NCI-H226 (cell line): ENCODE results near the gene PPP2R5C.
A peak's percentile ranks its signal among the peaks of the same experiment; 100 is the strongest.

ENCODE experiments used
- DNase-seq: peaks from one replicate; pipeline ENCODE4 v3.0.0-alpha.2; 2015

PPP2R5C gene

DNA sequence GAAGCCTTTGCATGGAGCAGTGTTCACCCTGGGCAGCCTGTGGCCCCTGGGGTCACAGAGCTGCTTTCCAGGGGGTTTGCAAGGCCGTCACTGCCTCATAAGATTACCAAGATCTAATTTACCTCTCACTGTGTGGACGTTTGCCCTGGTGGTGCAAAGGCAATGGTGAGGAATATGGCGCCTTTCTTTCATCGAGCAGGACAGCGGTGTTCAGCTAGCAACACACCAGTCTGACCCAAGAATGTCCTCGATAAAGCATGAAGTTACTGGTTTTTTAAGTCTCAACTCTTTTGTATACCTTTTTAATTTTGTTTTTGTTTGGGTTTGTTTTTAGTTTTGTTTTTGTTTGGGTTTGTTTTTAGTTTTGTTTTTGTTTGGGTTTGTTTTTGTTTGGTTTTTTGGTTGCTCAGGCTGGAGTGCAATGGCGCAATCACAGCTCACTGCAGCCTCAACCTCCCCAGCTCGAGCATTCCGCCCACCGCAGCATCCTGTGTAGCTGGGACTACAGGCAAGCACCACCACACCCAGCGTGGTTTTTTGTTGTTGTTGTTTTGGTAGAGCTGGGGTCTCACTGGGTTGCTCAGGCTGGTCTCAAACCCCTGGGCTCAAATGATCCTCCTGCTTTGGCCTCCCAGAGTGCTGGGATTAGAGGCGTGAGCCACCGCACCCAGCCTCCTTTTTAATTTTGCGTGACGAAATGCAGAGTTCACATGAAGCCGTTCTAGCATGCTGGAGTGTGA is 57.9 kb downstream of the PPP2R5C start:
- DNase-seq = no peak

DNA sequence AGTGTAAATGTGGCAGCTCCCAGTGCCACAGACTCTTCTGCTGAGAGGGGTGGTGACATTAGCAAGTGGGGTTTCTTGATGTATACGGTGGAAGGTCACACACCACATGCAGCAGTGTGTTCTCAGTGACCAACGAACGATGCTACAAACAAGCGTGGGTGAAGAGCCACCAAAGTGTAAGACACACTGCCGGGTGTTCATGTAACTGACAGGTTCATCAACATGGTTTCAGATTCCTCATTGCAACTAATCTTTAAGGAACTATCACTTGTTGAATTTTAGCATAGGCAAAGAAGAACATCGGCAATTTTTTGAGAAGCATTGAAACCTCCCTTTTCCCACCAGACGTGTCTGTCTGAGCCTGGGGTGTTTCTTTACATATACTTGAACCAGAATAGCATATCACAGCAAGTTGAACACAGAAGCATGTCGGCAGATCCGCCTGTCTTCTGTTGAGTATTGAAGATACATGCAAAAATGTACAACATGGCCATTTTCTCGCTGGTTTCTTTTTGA is 58.8 kb downstream of the PPP2R5C start:
- no peak for DNase-seq

DNA sequence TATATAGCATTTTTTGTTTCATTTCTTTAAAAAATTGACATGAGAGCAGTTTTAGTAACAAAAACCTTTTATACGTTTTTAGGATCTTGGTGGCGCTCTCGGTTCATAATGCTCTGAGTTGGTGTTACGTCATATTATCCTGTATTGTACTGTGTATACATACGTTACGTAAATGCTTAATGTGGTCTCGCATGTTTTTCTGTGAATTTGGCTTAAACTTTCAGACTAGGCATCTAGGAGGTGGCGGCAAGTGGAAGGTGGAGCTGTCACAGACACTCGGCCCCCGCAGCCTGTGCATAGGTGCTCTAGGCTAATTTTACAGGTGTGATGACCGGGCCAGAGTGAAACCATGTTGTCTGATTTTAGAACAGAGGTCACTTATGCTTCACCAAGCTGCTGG is 60.0 kb downstream of the PPP2R5C start:
- DNase-seq = no peak

DNA sequence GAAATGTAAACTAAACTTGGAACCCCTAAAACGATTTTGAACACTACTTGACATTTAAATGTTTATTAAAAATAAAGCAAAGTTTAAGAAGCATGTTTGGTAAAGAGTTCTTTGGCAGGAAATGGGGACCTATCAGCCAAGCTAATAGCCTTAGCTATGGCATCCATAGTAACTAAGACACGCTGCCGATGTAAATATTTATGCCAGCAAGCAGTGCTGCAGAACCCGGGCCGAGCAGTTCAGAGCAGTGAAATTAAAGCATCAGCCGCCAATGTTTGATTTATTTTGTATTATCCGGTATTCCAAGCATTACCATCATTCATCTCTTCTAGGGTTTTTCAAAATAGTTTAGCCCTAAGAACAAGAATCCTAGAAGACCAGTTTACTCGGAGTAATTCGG is 61.6 kb downstream of the PPP2R5C start:
- DNase-seq = no peak

DNA sequence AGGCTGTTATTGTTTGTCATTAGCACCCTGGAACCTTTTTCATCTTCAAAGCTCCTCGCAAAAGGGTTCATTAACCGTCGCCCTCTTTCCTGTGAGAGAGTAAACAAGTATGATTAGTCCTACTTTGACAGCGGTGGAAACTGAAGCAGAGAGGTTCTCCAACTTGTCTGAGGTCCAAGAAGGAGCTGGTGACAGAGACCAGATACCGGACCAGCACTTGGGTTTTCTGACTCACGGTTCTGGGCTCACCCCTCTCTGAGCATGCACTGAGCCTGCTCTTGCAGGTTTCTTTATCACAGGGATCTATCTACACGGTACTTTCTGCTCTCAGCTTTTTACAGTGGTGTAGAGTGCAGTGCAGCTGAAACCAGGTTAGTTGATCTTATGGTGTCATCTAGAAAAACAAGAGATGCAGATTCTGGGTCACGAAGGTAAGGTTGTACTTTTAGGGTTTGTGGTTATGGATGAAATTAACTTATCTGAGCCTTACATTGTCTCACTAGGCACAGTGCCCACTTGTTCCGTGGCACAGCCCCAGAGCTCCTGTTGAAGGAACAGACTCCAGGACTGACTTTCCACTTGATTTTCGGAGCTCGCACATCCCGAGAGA is 62.1 kb downstream of the PPP2R5C start:
- no peak for DNase-seq

DNA sequence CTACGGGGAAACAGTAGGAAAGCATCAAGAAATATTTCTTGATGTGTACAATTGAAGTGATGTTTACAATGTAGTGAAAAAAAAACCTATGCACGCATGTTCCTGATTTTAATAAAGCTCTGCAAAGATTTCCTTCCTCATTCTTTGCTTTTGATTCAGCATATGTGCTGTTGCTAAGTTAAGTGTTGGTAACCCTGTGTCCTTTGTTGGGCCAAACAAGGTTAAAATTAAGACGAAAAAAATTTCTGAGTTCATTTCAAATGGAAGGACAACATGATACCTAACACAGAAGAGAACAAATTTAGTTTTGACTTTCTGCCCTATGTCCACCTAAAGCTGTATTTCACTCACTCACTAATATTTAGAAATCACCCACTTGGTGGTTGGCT is 62.8 kb downstream of the PPP2R5C start:
- DNase-seq = no peak

DNA sequence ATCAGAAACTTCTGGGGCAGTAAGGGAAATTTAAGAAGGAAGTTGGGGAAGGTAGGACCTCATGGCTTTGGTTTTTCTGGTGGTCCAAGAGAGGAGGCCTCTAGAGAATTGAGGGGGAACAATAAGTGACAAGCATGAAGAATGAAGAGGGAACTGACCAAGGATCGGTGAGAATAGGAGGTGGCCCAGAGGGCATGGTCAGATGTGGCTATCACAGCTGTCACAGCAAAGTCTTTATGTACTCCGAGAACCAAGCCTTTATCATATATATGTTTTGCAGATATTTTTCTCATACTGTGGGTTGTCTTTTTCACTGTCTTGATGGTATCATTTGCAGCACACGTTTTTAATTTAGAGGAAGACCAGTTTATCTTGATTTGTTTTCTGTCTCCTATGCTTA is 64.3 kb downstream of the PPP2R5C start:
- DNase-seq = no peak

DNA sequence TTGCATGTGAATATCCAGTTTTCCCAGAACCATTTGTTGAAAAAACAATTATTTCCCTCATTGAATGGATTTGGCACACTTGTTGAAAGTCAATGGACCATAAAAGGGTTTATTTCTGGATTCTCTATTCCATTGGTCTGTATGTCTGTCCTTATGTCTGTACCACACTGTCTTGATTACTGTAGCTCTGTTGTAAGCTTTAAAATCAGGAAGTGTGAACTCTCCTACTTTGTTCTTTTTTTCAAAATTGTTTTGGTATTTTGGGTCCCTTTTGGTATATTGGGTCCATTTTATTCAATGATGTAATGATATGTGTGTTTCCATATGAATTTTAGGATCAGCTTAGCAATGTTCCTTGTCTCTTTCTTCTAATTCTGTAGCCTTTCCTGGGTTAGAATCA is 64.8 kb downstream of the PPP2R5C start:
- no peak for DNase-seq

DNA sequence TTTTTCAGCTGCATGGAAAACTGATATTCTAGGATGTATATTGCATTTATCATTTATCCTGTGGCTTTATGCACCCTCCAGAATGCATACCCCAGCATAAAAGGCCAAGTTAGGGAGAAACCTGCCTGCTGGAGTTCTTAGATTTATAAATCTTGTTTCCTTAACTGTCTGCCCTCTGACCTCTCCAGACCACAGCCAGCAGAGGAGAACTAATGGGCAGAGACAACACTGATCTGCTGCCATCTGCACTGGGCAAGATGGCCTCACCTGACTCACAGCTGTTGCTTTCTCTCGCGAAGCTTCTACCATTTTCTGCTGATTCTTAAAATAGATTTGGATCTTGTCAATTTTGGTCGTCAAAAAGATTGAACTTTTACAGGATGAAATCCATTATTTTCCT is 65.8 kb downstream of the PPP2R5C start:
- no peak for DNase-seq

DNA sequence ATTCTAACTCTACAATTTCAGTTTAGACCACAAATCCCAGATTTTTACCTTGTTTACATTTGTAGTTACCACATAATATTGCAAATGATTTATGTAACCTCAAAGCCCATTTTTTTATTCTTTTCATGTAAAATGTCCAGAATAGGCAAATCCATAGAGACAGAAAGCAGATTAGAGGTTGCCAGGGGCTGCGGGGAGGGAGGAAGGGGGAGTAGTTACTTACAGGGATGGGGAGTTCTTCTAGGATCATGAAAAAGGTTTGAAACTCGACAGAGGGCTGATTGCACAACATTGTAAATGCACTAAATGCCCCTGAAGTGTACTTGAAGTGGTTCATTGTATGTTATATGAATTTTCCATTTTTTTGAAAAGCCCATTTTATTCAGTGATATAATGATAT is 66.5 kb downstream of the PPP2R5C start:
- no peak for DNase-seq

DNA sequence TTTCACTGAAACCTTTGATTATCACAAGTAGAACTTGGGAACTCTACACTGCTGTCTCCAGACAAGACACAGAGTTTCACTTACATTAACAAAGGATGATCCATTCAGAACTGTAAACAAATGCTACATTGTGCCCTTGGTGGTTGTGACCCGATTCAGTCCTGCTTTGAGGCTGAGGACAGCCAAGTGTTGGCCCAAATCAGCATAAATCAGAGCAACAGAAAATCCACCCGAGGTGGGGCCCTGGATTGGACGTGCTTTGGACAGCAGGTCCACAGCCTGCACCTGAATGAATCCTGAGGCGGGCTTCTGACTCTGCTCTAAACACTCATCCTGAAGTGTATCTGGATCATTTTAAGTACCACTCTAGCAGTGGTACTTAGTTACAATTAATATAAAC is 68.8 kb downstream of the PPP2R5C start:
- no peak for DNase-seq

DNA sequence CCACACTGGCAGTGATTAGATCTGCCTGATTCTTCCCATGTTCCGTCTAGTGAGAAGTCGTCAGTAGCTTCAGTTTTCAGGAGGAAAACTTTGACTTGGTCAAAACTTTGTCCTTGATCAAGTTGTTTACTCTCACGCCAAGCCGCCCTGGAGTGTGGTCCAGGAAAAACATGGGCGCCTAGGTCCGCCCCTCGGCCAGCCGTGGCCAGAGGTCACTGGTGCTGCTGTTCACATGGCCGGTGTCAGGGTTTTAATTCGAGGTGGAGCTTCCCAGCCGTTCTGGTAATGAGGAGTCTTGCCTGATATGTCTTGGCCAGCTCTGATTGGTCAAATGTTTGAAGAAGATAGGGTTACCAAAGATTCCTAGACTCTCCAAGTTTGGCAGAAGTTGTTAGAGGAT is 71.5 kb downstream of the PPP2R5C start:
- DNase-seq = no peak

DNA sequence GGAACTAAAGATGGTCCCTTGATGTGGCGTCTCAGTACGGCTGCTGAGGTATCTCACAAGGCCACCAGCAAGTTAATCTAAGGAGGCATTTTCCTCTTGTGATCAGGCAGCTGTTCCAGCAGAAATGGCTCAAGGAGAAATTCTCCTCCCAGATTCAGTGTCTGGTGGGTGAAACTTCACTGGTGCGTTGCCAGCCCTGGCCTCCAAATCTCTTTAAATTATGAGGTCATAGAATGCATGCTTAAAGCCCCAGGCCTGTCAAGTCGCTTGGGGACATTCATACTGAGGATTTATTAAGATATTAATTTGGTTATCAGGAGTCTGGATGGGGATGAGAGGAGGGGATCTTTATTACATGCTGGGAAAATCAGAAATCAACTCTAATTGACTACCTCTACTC is 72.9 kb downstream of the PPP2R5C start:
- no peak for DNase-seq

DNA sequence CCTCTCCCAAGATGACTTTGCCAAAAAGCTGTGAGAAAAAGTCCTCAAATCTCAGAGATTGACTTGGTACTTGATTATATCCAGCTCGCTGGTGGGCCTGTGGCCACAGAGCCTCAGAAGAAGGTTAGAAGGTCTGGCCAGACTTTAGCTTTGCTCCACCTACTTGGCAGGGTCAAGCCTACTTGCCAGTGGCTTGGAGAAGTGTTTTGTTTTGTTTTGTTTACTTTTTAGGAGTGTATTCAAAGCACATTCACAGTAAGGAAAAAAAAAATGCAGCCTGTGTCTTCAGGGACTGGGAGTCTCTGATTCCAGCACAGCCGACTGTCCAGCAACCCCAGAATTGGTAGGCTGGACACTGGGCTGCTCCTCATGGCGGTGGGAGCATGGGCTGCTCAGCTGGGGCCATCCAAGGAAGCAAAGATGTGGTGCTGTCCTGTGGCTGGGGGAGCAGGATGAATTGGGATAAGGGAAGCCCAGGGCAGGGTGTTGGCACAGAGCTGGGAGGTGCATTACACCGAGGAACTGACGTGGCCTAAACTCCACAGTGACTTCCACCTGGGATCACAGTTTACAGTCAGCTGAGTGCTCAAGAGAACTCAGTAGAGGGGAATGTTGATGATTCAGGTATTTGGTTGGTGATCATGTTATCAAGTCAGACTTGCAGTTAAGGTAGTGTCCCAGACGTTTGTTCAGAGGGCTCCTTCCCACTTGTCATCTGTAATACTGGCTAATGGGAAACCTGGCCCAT is 73.5 kb downstream of the PPP2R5C start:
- no peak for DNase-seq

DNA sequence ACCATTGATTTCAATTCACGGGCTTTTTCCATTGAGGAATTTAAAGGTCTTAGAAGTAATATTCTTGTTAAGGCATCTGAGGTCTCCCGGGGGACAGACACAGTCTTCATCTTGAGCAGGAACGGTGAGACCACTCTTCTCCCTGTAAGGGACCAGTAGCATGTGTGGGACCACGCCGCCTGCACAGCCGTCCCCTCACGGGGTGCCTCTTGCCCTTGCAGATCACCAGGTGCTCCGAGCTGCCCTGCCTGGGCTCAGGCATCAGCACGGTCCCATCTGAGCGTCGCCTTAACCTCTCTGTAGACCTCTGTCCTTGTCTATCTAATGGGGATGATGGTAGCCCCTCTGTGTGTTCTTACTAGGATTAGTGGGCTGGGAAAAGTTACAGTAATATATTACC is 74.1 kb downstream of the PPP2R5C start:
- DNase-seq = no peak

DNA sequence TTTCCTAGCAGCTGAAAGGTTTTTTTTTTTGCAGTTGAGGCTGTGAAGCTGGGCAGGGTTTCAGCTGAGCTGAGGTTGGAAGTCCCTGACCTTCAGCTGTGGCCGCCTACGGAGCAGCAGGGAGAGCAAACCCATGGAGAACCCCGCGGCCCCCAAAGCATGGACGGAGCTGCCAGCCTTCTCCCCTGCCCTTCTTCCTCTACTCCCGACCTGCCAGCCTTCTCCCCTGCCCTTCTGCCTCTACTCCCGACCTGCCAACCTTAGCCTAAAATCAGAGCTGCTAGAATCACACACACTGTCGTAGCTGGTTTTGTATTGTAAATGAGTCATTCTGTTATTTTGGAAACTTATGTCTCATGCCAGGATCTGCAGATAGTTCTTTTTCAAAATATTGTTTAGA is 74.6 kb downstream of the PPP2R5C start:
- DNase-seq = no peak

DNA sequence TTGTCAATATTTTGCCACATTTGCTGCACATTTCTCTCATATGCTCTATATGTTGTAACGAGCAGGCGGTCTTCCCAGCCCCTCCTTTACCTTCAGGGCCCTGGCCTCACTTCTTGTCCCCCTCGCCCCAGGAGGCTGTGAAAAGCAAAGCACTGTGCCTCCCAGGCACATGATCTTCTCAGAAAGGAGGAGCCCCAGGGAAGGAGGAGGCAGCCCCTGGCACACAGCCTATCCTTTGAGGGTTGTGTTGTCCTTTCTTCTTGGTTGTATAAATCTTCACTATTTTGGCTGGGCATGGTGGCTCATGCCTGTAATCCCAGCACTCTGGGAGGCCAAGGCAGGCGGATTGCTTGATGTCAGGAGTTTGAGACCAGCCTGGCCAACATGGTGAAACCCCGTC is 77.0 kb downstream of the PPP2R5C start:
- peak; percentile 14 for DNase-seq

DNA sequence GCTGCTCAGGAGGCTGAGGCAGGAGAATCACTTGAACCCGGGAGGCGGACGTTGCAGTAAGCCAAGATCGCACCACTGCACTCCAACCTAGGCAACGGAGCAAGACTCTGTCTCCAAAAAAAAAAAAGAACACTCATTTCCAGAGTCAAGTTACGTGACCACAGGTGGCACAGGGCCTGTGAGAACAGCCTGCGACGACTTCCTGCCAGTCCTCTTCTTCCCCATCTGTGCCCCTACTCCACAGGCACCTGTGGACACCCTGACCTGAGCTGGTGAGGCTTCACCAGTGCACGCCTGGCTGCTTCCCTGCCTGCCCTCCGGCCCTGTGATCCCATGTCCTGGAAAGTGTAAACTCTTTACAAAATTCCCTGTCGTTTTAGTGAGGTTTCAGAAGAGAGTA is 77.7 kb downstream of the PPP2R5C start:
- DNase-seq = no peak

DNA sequence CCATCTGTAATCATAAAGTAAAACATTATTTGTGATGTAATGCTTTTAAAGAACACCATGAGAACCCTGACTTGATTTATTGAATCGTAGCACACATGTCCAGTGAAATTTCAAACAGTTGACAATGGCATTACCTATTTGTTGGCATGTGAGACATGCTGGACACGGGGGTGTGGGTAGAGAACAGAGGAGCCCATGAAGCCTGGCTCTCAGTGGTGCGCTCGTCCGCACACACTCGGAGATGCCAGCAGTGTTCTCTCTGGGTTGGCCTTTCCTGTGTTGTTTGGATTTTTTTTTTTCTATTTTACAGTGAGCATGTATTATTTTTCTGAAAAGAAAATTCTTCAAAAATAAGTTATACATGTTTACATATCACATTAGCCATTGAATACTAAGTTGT is 78.2 kb downstream of the PPP2R5C start:
- DNase-seq = no peak

DNA sequence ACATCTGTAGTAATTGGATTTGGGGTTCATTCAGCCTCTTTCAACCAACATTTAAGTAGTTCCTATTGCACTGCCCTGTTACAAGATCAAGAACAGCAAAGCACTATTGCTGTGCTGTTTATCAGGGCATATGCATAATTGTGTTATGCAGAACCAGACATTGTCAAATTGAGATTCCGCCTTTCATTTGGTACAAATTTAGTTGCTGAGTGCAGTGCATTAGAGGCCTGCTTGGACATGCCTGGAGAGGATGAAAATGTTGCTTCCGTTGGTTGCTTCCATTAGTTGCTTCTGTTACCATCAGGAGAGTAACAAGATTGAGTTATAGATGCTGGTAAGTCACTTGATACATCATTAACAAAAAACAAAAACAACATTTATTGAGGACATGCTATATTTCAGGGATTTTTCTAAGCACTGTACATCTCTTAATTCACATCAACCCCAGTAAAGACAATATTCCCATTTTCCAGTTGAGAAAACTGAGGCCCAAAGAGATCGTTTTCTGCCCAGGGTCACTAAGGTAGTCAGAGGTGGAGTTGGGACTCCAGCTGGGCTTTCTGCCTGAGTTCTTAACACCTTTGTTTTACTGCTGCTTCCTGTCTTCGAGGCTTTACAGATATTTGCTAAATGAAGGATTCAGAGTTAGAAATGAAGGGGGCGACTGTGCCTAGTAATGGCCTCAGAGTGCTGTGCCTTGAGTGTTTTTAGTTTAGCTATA is 79.3 kb downstream of the PPP2R5C start:
- no peak for DNase-seq

DNA sequence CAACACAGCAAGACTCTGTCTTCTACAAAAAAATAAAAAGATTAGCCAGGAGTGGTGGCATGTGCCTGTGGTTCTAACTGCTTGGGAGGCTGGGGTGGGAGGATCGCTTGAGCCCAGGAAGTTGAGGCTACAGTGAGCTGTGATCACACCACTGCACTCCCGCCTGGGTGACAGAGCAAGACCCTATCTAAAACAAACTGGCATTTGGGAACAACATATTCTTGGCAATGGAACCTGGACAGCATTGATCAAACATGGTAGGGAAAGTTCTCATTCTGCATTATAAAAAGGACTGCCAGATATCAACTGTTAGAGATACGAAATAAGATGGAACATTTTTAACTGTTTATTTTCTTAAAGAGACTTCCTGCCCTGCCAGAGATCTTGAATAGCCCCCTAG is 81.5 kb downstream of the PPP2R5C start:
- DNase-seq = no peak

DNA sequence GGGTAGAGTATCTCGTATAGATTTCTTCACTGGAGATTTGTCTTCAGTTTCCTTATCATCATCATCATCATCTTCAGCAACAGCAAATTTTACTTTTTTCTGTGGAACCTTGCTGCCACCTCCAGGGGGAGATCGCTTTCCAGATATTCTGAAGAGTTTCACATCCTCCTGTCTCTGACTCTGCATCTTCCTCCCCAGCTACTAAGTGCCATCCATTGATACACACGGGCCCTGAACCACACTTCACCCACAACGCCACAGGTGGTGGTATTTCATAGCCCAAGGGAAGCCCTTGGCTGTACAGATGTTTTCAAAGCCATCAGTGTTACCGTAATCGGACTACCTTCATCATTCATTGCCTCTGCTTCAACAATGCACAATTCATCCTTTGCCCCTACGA is 82.2 kb downstream of the PPP2R5C start:
- no peak for DNase-seq

DNA sequence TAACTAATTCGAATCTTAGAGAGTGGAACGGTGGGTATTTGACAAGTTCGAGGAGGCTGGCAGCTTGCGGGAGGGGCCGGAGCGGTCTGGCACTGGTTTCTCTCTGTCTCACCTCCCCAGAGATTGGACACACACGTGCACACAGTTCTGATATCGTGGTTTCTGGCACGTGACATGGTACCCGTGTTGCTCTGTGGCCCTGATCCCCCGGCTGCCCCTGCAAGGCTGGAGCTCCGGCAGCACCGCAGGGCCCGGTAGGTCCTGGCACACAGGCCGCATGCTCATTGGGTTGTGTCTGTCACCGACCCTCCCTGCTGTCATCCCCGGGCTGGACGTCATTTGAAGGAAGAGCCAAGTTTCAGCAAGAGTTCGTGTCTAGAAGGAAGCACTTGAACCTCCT is 82.7 kb downstream of the PPP2R5C start:
- no peak for DNase-seq

DNA sequence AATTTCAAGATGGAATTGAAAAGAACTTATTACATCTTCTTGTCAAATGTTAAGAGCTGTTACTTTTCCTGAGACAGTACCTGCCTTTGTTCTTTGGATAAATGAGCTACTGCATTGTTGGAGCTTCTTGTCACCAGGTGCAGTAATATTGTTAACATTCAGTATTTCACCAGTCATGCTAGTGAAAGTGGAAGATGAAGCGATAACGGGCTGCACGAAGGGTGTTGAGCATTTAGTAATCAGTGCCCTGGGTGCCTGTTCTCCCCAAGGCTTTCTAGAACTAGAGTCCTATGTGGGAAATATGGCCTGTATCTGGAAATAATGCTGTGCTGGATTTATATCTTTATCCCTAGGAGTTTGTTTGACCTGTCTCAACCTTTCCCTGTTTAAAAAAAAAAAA is 83.2 kb downstream of the PPP2R5C start:
- no peak for DNase-seq
